HL-60 (cell line): ENCODE results near the gene ELL2.

Experiments
- DNase-seq, 2 experiments: peaks; one replicate each; pipeline ENCODE4 v3.0.0-alpha.2; 2010 to 2020; ENCODE audit warnings: low read depth in 1 of 2, low spot score in 1 of 2
- H3K27ac ChIP-seq: fragments of 250-450 bp; sonication (Bioruptor Pico); replicated peaks from 2 replicates; pipeline ENCODE4 v1.5.1; 2020; ENCODE audit warnings: mild to moderate bottlenecking, moderate library complexity
- H3K27me3 ChIP-seq: fragments of 250-450 bp; sonication (Bioruptor Pico); 2 replicates; pipeline ENCODE4 v1.5.1; 2021; ENCODE audit warnings: mild to moderate bottlenecking, moderate library complexity; ENCODE audit not compliant: insufficient read depth, poor library complexity, severe bottlenecking
- H3K4me3 ChIP-seq: replicated peaks from 2 replicates; pipeline ENCODE4 v1.5.1; 2011; ENCODE audit warnings: mild to moderate bottlenecking, control low read depth, low read length; ENCODE audit not compliant: insufficient read depth
- GABPA ChIP-seq: IDR thresholded peaks from 2 replicates; pipeline ENCODE4 v1.6.1; 2012; ENCODE audit warnings: low read depth
- POLR2AphosphoS5 ChIP-seq: IDR thresholded peaks from 2 replicates; pipeline ENCODE4 v1.6.1; 2012; ENCODE audit warnings: low read depth
- SPI1 ChIP-seq: IDR thresholded peaks from 2 replicates; pipeline ENCODE4 v1.6.1; 2012; ENCODE audit warnings: low read depth, mild to moderate bottlenecking, borderline replicate concordance
- TF ChIP-seq, protein P1 (sequence below): IDR thresholded peaks from one replicate; pipeline ENCODE4 v1.5.1; 2011; ENCODE audit warnings: low read length, control low read depth, inconsistent platforms; ENCODE audit not compliant: insufficient read depth
- TF ChIP-seq, protein P2 (sequence below): IDR thresholded peaks from 2 replicates; pipeline ENCODE4 v1.6.1; 2012; ENCODE audit warnings: low read depth; ENCODE audit not compliant: insufficient replicate concordance

The ELL2 gene

DNA sequence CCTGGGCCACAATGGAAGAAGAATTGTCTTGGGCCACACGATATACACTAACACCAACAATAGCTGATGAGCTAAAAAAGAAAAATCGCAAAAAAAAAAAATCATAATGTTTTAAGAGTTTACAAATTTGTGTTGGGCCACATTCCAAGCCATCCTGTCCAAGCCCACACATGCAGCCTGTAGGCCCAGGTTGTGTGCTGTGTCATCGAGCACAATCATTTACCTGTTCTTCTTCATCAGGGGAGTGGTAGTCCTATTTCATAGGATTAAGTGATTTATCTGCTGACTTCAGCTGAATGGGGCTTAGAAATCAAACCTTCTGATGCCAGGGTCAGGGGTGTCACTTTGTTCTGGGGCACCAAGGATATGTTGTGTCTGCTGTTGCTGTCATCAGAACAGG, 44.6 kb upstream of the ELL2 start:
- no peak for TF ChIP-seq POLR2AphosphoS5
- TF ChIP-seq, protein P1, sequence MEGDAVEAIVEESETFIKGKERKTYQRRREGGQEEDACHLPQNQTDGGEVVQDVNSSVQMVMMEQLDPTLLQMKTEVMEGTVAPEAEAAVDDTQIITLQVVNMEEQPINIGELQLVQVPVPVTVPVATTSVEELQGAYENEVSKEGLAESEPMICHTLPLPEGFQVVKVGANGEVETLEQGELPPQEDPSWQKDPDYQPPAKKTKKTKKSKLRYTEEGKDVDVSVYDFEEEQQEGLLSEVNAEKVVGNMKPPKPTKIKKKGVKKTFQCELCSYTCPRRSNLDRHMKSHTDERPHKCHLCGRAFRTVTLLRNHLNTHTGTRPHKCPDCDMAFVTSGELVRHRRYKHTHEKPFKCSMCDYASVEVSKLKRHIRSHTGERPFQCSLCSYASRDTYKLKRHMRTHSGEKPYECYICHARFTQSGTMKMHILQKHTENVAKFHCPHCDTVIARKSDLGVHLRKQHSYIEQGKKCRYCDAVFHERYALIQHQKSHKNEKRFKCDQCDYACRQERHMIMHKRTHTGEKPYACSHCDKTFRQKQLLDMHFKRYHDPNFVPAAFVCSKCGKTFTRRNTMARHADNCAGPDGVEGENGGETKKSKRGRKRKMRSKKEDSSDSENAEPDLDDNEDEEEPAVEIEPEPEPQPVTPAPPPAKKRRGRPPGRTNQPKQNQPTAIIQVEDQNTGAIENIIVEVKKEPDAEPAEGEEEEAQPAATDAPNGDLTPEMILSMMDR = no peak
- no peak for TF ChIP-seq GABPA
- TF ChIP-seq, protein P2, sequence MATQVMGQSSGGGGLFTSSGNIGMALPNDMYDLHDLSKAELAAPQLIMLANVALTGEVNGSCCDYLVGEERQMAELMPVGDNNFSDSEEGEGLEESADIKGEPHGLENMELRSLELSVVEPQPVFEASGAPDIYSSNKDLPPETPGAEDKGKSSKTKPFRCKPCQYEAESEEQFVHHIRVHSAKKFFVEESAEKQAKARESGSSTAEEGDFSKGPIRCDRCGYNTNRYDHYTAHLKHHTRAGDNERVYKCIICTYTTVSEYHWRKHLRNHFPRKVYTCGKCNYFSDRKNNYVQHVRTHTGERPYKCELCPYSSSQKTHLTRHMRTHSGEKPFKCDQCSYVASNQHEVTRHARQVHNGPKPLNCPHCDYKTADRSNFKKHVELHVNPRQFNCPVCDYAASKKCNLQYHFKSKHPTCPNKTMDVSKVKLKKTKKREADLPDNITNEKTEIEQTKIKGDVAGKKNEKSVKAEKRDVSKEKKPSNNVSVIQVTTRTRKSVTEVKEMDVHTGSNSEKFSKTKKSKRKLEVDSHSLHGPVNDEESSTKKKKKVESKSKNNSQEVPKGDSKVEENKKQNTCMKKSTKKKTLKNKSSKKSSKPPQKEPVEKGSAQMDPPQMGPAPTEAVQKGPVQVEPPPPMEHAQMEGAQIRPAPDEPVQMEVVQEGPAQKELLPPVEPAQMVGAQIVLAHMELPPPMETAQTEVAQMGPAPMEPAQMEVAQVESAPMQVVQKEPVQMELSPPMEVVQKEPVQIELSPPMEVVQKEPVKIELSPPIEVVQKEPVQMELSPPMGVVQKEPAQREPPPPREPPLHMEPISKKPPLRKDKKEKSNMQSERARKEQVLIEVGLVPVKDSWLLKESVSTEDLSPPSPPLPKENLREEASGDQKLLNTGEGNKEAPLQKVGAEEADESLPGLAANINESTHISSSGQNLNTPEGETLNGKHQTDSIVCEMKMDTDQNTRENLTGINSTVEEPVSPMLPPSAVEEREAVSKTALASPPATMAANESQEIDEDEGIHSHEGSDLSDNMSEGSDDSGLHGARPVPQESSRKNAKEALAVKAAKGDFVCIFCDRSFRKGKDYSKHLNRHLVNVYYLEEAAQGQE = no peak
- no peak for TF ChIP-seq SPI1
- Histone ChIP-seq H3K27ac (no peak overlapping the region), H3K27me3 (no peaks in the 10 kb centered on the region), H3K4me3 (no peak overlapping the region)
- no peak for DNase-seq

GRCh38 chr5:96004754-96005153, 43.1 kb upstream of the ELL2 start:
- TF ChIP-seq, protein P2 = no peak
- no peak for TF ChIP-seq SPI1
- TF ChIP-seq, protein P1 = no peak
- TF ChIP-seq POLR2AphosphoS5 = no peak
- no peak for TF ChIP-seq GABPA
- no peak overlapping the region for H3K4me3 ChIP-seq
- no peak for DNase-seq
- no peak overlapping the region for H3K27ac ChIP-seq
- H3K27me3 ChIP-seq = no peaks in the 10 kb centered on the region

DNA sequence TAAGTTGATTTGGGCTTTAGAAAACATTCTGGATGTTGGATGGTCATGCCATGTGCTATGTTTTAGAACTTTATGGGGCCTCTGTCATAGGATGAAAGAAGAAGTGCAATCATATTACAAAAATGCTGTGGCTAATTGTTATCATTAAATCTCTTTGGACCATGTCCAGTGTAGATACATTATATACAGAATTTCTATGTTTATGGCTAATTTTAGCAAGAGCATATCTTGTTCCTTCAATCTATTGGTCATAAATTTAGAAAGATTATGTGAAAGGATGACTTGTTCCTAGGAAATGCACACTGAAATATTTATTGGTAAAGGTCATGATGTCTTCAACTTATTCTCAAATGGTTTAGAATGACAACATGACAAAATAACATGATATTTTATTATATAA, 42.4 kb upstream of the ELL2 start:
- no peak for DNase-seq
- no peaks in the 10 kb centered on the region for H3K27me3 ChIP-seq
- H3K27ac ChIP-seq = no peak overlapping the region
- TF ChIP-seq POLR2AphosphoS5 = no peak
- no peak overlapping the region for H3K4me3 ChIP-seq

DNA sequence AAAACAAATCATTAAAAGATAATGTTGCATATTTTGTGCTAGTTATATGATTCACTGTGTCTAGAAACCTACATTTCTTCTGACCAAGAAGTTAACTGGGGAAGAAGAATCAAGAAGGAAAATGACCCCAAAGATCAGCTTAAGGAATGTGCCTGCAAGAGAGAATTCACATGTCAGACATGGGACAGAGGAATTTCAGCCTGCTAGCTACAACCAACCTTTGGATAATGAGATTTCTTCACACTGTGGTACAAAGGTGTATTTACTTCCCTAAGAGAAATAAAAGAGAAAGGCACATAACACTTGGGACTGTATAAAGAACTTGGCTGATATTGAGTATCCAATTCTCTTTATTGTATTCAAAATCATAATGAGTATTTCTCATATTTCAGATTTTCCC, 39.6 kb upstream of the ELL2 start:
- Histone ChIP-seq H3K27ac (no peak overlapping the region), H3K4me3 (no peak overlapping the region), H3K27me3 (no peaks in the 10 kb centered on the region)
- DNase-seq = no peak
- TF ChIP-seq GABPA (no peak), SPI1 (no peak), POLR2AphosphoS5 (no peak)
- TF ChIP-seq, protein P2 = no peak
- TF ChIP-seq, protein P1 = no peak
